GM18861 (cell line): ENCODE data around the gene MMP14.
A peak's percentile ranks its signal among the peaks of the same experiment; 100 is the strongest.

Experiments
- ATAC-seq: cut with Tn5 transposase; IDR thresholded peaks from one replicate; pipeline ENCODE4 v1.9.1; 2021; ENCODE audit not compliant: unreplicated experiment

The MMP14 gene

GRCh38 chr14:22883173-22883976, 47.0 kb downstream of the MMP14 start, which contains the start of gene REM2:
TSS of gene REM2 (plus strand) at chr14:22883222. CDS start at chr14:22883288, 66 bp downstream.
- no peak for ATAC-seq

- no peak for ATAC-seq
Measured at GRCh38 chr14:22884076-22884737, 47.8 kb downstream of the MMP14 start.

- no peak for ATAC-seq
Measured at GRCh38 chr14:22884738-22885523, 48.5 kb downstream of the MMP14 start.

GRCh38 chr14:22885975-22886374, 49.6 kb downstream of the MMP14 start:
- no peak for ATAC-seq

GRCh38 chr14:22886500-22887259, 50.3 kb downstream of the MMP14 start:
- peak; percentile 35 for ATAC-seq

- ATAC-seq, result peak; percentile 41
Measured at GRCh38 chr14:22887260-22887989, 51.0 kb downstream of the MMP14 start.

- ATAC-seq, result peak; percentile 38
Measured at GRCh38 chr14:22887990-22888378, 51.6 kb downstream of the MMP14 start.

- no peak for ATAC-seq
Measured at GRCh38 chr14:22888662-22889061, 52.3 kb downstream of the MMP14 start.

GRCh38 chr14:22890416-22890815, 54.0 kb downstream of the MMP14 start:
- no peak for ATAC-seq

- no peak for ATAC-seq
Measured at GRCh38 chr14:22892488-22892887, 56.1 kb downstream of the MMP14 start.

- ATAC-seq, result no peak
Measured at GRCh38 chr14:22893706-22894105, 57.3 kb downstream of the MMP14 start.

GRCh38 chr14:22895402-22895801, 59.0 kb downstream of the MMP14 start:
- ATAC-seq, result no peak

GRCh38 chr14:22896356-22896755, 60.0 kb downstream of the MMP14 start:
- no peak for ATAC-seq

- ATAC-seq, result no peak
Measured at GRCh38 chr14:22896760-22897159, 60.4 kb downstream of the MMP14 start.

GRCh38 chr14:22897357-22897756, 61.0 kb downstream of the MMP14 start:
- ATAC-seq, result no peak
